ENCODE results near the gene RMRP. TPM values are rescaled to one million over a fixed set of nuclear protein-coding genes. Genes with fewer than 3 reads are reported as not detected.
"Not testable (repeated sequence)": the region's sequence is repeated elsewhere in the genome, so short reads cannot be mapped to it uniquely, and the experiment has no call there.

The RMRP gene
- total and polyA plus RNA-seq, 9 of the 15 experiments (the other 6 are each of a cell fraction or from before 2014, with no cell fraction given), result 75.7 to 89,974 (median 13,378) TPM; not detected in 3

- FAIRE-seq; in situ Hi-C loops (cut with MboI); BruUV-seq (replicated peaks); H3K27ac ChIP-seq (ENCODE audit: extremely low read depth, low read depth, low read length); H3K9ac ChIP-seq (ENCODE audit: insufficient read depth in 1 of 2, low read depth in 2 of 2, low read length in 2 of 2); H3K36me3 ChIP-seq (ENCODE audit: control insufficient read depth, insufficient read depth, low read length); H3K9me3 ChIP-seq (replicated peaks; ENCODE audit: control insufficient read depth, insufficient read depth, low read depth, low read length); H3K9me1 ChIP-seq (ENCODE audit: control insufficient read depth, insufficient read depth, low read length); H3K4me1 ChIP-seq (replicated peaks in 1 of 2; ENCODE audit: control insufficient read depth in 2 of 2, insufficient read depth in 2 of 2, low read length in 2 of 2); ATAC-seq; DNase-seq (ENCODE audit: extremely low read depth in 1 of 4, low spot score in 3 of 4); CTCF ChIA-PET (ENCODE audit: low intra/inter-chr PET ratio); H2AFZ ChIP-seq (ENCODE audit: low read depth, low read length); intact Hi-C loops (cut with micrococcal nuclease); H3K4me2 ChIP-seq (ENCODE audit: insufficient read depth, low read length); H3K79me2 ChIP-seq (ENCODE audit: control insufficient read depth, insufficient read depth, low read length); H3K4me3 ChIP-seq; H3K27me3 ChIP-seq (ENCODE audit: control insufficient read depth in 2 of 2, insufficient read depth in 2 of 2, low read length in 2 of 2); H4K20me1 ChIP-seq (replicated peaks; ENCODE audit: control insufficient read depth, insufficient read depth, low read length): not testable (repeated sequence)
- WGBS (ENCODE audit: insufficient coverage, low coverage, missing lambda C conversion rate), result 50% methylated on average over 1 of the region's 1 CpG
- TF ChIP-seq MEIS2 (IDR thresholded peaks at IDR 0.05; ENCODE audit: partially characterized antibody), result peak; percentile 32
- POLR2A ChIA-PET, result interaction anchor here (0.6 kb wide), 1 partner anchor 13 kb away, joined by 3 read pairs; no protein-coding TSS in a partner anchor
Observed at GRCh38 chr9:35639225-35639624, 18.6 kb downstream of the RMRP start.

GRCh38 chr9:35638751-35639150, 19.1 kb downstream of the RMRP start:
- H3K79me2 ChIP-seq (ENCODE audit: control insufficient read depth, insufficient read depth, low read length); CTCF ChIA-PET (ENCODE audit: low intra/inter-chr PET ratio); H3K27ac ChIP-seq (ENCODE audit: extremely low read depth, low read depth, low read length); intact Hi-C loops (cut with micrococcal nuclease); H4K20me1 ChIP-seq (replicated peaks; ENCODE audit: control insufficient read depth, insufficient read depth, low read length); POLR2A ChIA-PET; H3K4me2 ChIP-seq (ENCODE audit: insufficient read depth, low read length); H3K9me1 ChIP-seq (ENCODE audit: control insufficient read depth, insufficient read depth, low read length); H3K4me1 ChIP-seq (replicated peaks in 1 of 2; ENCODE audit: control insufficient read depth in 2 of 2, insufficient read depth in 2 of 2, low read length in 2 of 2); H3K9me3 ChIP-seq (replicated peaks; ENCODE audit: control insufficient read depth, insufficient read depth, low read depth, low read length); H2AFZ ChIP-seq (ENCODE audit: low read depth, low read length); H3K9ac ChIP-seq (ENCODE audit: insufficient read depth in 1 of 2, low read depth in 2 of 2, low read length in 2 of 2); H3K4me3 ChIP-seq; BruUV-seq (replicated peaks); DNase-seq (ENCODE audit: extremely low read depth in 1 of 4, low spot score in 3 of 4); FAIRE-seq; H3K36me3 ChIP-seq (ENCODE audit: control insufficient read depth, insufficient read depth, low read length); in situ Hi-C loops (cut with MboI); ATAC-seq; H3K27me3 ChIP-seq (ENCODE audit: control insufficient read depth in 2 of 2, insufficient read depth in 2 of 2, low read length in 2 of 2): not testable (repeated sequence)
- WGBS (ENCODE audit: insufficient coverage, low coverage, missing lambda C conversion rate), result 60% methylated on average over 1 of the region's 8 CpGs

GRCh38 chr9:35637427-35637955, 20.3 kb downstream of the RMRP start:
- DNase-seq (ENCODE audit: extremely low read depth in 1 of 4, low spot score in 3 of 4); H3K4me1 ChIP-seq (replicated peaks in 1 of 2; ENCODE audit: control insufficient read depth in 2 of 2, insufficient read depth in 2 of 2, low read length in 2 of 2); H3K27ac ChIP-seq (ENCODE audit: extremely low read depth, low read depth, low read length); ATAC-seq; POLR2A ChIA-PET; CTCF ChIA-PET (ENCODE audit: low intra/inter-chr PET ratio); H3K4me3 ChIP-seq; H3K9me1 ChIP-seq (ENCODE audit: control insufficient read depth, insufficient read depth, low read length); intact Hi-C loops (cut with micrococcal nuclease); H3K79me2 ChIP-seq (ENCODE audit: control insufficient read depth, insufficient read depth, low read length); H3K4me2 ChIP-seq (ENCODE audit: insufficient read depth, low read length); H3K9ac ChIP-seq (ENCODE audit: insufficient read depth in 1 of 2, low read depth in 2 of 2, low read length in 2 of 2); H2AFZ ChIP-seq (ENCODE audit: low read depth, low read length); H4K20me1 ChIP-seq (replicated peaks; ENCODE audit: control insufficient read depth, insufficient read depth, low read length); H3K27me3 ChIP-seq (ENCODE audit: control insufficient read depth in 2 of 2, insufficient read depth in 2 of 2, low read length in 2 of 2); BruUV-seq (replicated peaks); H3K9me3 ChIP-seq (replicated peaks; ENCODE audit: control insufficient read depth, insufficient read depth, low read depth, low read length); H3K36me3 ChIP-seq (ENCODE audit: control insufficient read depth, insufficient read depth, low read length); in situ Hi-C loops (cut with MboI); FAIRE-seq: not testable (repeated sequence)
- WGBS (ENCODE audit: insufficient coverage, low coverage, missing lambda C conversion rate), result 24% methylated on average over 2 of the region's 9 CpGs
